HepG2 (cell line): ENCODE measurements around the gene ACSS3.

Experiments
- ATF6 ChIP-seq: sonication (generic); formaldehyde crosslinking; conservative IDR thresholded peaks from 2 replicates; pipeline ENCODE4 v1.4.0; 2020; ENCODE audit warnings: missing genetic modification reagents
- CENPT ChIP-seq: sonication (generic); formaldehyde crosslinking; IDR thresholded peaks from 2 replicates; pipeline ENCODE4 v1.8.0; 2022; ENCODE audit warnings: low read depth, mild to moderate bottlenecking, moderate library complexity, missing genetic modification reagents
- FOSL1 ChIP-seq: sonication (generic); formaldehyde crosslinking; IDR thresholded peaks from 2 replicates; pipeline ENCODE4 v1.9.0; 2021; ENCODE audit warnings: missing genetic modification reagents, borderline replicate concordance
- HNRNPH1 ChIP-seq: fragments of 200-400 bp; formaldehyde crosslinking; optimal IDR thresholded peaks from 2 replicates; pipeline ENCODE3; 2017; ENCODE audit warnings: mild to moderate bottlenecking, low read depth, low read length
- IKZF1 ChIP-seq: fragments of 450-650 bp; IDR thresholded peaks from 2 replicates; pipeline ENCODE4 v1.7.1; 2016
- RAD21 ChIP-seq: fragments of 450-650 bp; formaldehyde crosslinking; IDR thresholded peaks from 2 replicates; pipeline ENCODE4 v1.5.0; 2020; ENCODE audit warnings: mild to moderate bottlenecking
- ZFX ChIP-seq: sonication (generic); formaldehyde crosslinking; IDR thresholded peaks from 2 replicates; pipeline ENCODE4 v1.4.0; 2020; ENCODE audit warnings: mild to moderate bottlenecking, low read depth, missing genetic modification reagents, moderate library complexity
- ZNF18 ChIP-seq: sonication (generic); formaldehyde crosslinking; IDR thresholded peaks from 2 replicates; pipeline ENCODE4 v1.8.0; 2022; ENCODE audit warnings: mild to moderate bottlenecking, missing genetic modification reagents; ENCODE audit not compliant: insufficient replicate concordance
- ZNF552 ChIP-seq: sonication (generic); formaldehyde crosslinking; IDR thresholded peaks from 2 replicates; pipeline ENCODE4 v1.9.0; 2022; ENCODE audit warnings: missing genetic modification reagents, mild to moderate bottlenecking, borderline replicate concordance
- ZNF660 ChIP-seq: sonication (generic); formaldehyde crosslinking; IDR thresholded peaks from 2 replicates; pipeline ENCODE4 v1.5.1; 2020; ENCODE audit warnings: mild to moderate bottlenecking, low read depth, missing genetic modification reagents, borderline replicate concordance
- TF ChIP-seq, protein P1 (sequence below): sonication (generic); formaldehyde crosslinking; IDR thresholded peaks from 2 replicates; pipeline ENCODE4 v1.4.0; 2020; ENCODE audit warnings: mild to moderate bottlenecking, missing genetic modification reagents
- TF ChIP-seq, protein P2 (sequence below): sonication (generic); formaldehyde crosslinking; IDR thresholded peaks from 2 replicates; pipeline ENCODE4 v1.5.0; 2020; ENCODE audit warnings: mild to moderate bottlenecking, missing genetic modification reagents, moderate library complexity

DNA sequence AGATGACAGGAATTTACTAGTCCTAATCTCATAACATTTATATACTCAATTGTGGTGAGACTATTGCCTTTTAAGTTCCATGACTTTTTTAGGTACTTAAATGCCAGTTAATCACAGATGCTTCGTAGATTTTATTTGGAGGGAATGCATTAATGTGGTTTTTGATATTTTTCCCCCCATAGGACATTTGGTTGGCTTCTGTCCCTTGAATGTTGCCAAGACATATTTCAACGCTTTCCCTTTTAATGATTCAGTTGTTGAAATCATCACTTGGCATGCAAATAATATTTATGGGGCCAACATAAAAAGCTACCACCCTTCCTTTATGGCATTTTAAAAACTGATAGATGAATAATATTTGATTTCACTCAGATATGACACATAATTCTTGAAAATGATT lies 172.1 kb downstream of the ACSS3 start:
- TF ChIP-seq ZNF660 (CRISPR knock-in tag) (no peak), ZFX (CRISPR knock-in tag) (no peak), HNRNPH1 (no peak), FOSL1 (no peak), CENPT (CRISPR knock-in tag) (no peak), ATF6 (CRISPR knock-in tag) (no peak), ZNF18 (CRISPR knock-in tag) (no peak), RAD21 (CRISPR knock-in tag) (no peak), ZNF552 (CRISPR knock-in tag) (no peak), IKZF1 (no peak)
- TF ChIP-seq, protein P1, sequence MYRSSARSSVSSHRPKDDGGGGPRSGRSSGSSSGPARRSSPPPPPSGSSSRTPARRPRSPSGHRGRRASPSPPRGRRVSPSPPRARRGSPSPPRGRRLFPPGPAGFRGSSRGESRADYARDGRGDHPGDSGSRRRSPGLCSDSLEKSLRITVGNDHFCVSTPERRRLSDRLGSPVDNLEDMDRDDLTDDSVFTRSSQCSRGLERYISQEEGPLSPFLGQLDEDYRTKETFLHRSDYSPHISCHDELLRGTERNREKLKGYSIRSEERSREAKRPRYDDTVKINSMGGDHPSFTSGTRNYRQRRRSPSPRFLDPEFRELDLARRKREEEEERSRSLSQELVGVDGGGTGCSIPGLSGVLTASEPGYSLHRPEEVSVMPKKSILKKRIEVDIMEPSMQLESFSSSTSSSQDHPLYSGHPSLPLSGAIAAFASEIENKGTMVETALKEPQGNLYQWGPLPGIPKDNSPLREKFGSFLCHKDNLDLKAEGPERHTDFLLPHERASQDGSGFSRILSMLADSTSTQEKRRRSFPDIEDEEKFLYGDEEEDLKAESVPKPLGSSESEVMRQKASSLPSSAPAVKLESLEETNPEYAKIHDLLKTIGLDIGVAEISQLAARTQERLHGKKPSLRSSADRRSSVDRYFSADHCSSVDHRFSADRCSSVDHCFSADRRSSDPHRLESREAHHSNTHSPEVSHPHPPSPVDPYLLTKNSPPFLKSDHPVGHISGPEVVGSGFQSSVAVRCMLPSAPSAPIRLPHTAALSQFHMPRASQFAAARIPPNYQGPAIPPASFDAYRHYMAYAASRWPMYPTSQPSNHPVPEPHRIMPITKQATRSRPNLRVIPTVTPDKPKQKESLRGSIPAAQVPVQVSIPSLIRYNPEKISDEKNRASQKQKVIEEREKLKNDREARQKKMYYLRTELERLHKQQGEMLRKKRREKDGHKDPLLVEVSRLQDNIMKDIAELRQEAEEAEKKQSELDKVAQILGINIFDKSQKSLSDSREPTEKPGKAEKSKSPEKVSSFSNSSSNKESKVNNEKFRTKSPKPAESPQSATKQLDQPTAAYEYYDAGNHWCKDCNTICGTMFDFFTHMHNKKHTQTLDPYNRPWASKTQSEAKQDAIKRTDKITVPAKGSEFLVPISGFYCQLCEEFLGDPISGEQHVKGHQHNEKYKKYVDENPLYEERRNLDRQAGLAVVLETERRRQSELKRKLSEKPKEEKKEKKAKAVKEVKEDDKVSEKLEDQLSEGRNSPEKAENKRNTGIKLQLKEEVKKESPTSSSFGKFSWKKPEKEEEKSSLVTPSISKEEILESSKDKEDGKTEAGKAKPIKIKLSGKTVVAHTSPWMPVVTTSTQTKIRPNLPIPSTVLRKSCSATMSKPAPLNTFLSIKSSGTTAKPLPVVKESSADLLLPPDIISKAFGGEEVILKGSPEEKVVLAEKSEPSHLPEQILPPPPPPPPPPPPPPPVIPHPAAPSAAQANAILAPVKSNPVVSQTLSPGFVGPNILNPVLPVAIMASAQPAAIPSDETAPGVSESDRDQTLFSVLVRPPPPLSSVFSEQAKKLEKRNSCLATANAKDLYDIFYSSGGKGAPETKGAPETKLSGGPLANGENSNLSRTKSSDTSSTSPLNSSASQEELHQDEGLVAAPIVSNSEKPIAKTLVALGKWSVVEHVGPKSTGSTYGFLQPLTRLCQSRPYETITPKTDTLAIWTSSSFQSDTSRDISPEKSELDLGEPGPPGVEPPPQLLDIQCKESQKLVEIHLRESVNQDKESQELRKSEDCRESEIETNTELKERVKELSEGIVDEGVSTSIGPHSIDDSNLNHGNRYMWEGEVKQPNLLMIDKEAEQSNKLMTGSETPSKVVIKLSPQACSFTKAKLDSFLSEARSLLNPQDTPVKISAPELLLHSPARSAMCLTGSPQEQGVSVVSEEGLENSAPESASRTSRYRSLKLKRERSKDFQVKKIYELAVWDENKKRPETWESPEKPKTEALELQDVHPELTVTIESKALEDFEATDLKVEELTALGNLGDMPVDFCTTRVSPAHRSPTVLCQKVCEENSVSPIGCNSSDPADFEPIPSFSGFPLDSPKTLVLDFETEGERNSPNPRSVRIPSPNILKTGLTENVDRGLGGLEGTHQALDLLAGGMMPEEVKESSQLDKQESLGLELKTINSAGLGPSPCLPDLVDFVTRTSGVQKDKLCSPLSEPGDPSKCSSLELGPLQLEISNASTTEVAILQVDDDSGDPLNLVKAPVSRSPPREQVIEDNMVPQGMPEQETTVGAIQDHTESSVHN (CRISPR knock-in tag), result no peak
- TF ChIP-seq, protein P2, sequence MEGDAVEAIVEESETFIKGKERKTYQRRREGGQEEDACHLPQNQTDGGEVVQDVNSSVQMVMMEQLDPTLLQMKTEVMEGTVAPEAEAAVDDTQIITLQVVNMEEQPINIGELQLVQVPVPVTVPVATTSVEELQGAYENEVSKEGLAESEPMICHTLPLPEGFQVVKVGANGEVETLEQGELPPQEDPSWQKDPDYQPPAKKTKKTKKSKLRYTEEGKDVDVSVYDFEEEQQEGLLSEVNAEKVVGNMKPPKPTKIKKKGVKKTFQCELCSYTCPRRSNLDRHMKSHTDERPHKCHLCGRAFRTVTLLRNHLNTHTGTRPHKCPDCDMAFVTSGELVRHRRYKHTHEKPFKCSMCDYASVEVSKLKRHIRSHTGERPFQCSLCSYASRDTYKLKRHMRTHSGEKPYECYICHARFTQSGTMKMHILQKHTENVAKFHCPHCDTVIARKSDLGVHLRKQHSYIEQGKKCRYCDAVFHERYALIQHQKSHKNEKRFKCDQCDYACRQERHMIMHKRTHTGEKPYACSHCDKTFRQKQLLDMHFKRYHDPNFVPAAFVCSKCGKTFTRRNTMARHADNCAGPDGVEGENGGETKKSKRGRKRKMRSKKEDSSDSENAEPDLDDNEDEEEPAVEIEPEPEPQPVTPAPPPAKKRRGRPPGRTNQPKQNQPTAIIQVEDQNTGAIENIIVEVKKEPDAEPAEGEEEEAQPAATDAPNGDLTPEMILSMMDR (CRISPR knock-in tag), result no peak
